Measurements from ENCODE around the gene P2RY13. TPM values are rescaled to one million over a fixed set of nuclear protein-coding genes. Genes with fewer than 3 reads are reported as not detected.

Gene P2RY13
- total and polyA plus RNA-seq, 2 of the 4 experiments (the other 2 are of a cell fraction) = not detected

GRCh38 chr3:151290673-151291072 lies 38.7 kb downstream of the P2RY13 start:
- CTCF ChIA-PET = interaction anchor here (1.1 to 1.8 kb wide), 2 partner anchors 123 to 626 kb away, joined by 4 to 7 read pairs; no protein-coding TSS in a partner anchor
- POLR2A ChIA-PET (ENCODE audit: unreplicated experiment) = no interaction called here
- Histone ChIP-seq H3K18ac (ENCODE audit: low read depth, low read length) (no peak overlapping the region), H3K9me1 (ENCODE audit: insufficient read depth, low read length) (no peaks in the 10 kb centered on the region), H3K4me1 (ENCODE audit: control insufficient read depth, insufficient read depth, low read length) (no peaks in the 10 kb centered on the region), H3K27me3 (ENCODE audit: control insufficient read depth, insufficient read depth, low read length) (no peaks in the 10 kb centered on the region), H3K79me1 (ENCODE audit: low read depth in 1 of 2, low read length in 2 of 2) (no peaks in the 10 kb centered on the region), H2AK5ac (ENCODE audit: low read depth, low read length) (no peak overlapping the region), H2BK15ac (ENCODE audit: low read depth, low read length) (no peak overlapping the region), H4K20me1 (ENCODE audit: insufficient read depth, low read length) (no peaks in the 10 kb centered on the region), H3K56ac (ENCODE audit: extremely low read depth, insufficient read depth, low read length) (no peak overlapping the region), H3K4me2 (ENCODE audit: low read depth, low read length) (no peak overlapping the region), H3K4ac (ENCODE audit: low read depth, low read length) (no peak overlapping the region), H2AFZ (replicated peaks; ENCODE audit: low read length, poor library complexity) (no peak overlapping the region), H2BK5ac (ENCODE audit: low read depth, low read length, poor library complexity, severe bottlenecking) (no peak overlapping the region), H3K9me3 (ENCODE audit: control insufficient read depth, insufficient read depth, low read length) (no peaks in the 10 kb centered on the region), H3K36me3 (ENCODE audit: control insufficient read depth, insufficient read depth, low read length) (no peaks in the 10 kb centered on the region), H3K27ac (ENCODE audit: insufficient read depth, low read length) (no peak overlapping the region), H4K91ac (ENCODE audit: insufficient read depth, low read depth, low read length) (no peak overlapping the region), H4K5ac (ENCODE audit: low read depth, low read length) (no peak overlapping the region), H3K14ac (replicated peaks; ENCODE audit: low read depth, low read length) (no peak overlapping the region), H2AK9ac (replicated peaks; ENCODE audit: low read depth, low read length, poor library complexity) (no peak overlapping the region), H3K23ac (ENCODE audit: low read depth, low read length) (no peak overlapping the region), H4K8ac (ENCODE audit: low read depth in 2 of 2, low read length in 2 of 2) (no peak overlapping the region), H3K4me3 (ENCODE audit: insufficient read depth, low read depth, low read length) (no peak overlapping the region), H2BK20ac (ENCODE audit: low read depth, low read length) (no peak overlapping the region), H2BK120ac (ENCODE audit: low read depth, low read length) (no peak overlapping the region), H3K9ac (ENCODE audit: low read depth, low read length) (no peak overlapping the region)
- in situ Hi-C loops (cut with MboI; ENCODE audit: low sequenced_read_pairs) (loop anchor here (5.0 to 10.0 kb wide), 2 partner anchors 544 to 627 kb away; no protein-coding TSS in a partner anchor), dilution Hi-C loops (cut with HindIII; ENCODE audit: low sequenced_read_pairs, unreplicated experiment) (no loop called here), intact Hi-C loops (cut with micrococcal nuclease) (loop anchor here (1.0 to 10.0 kb wide), 6 partner anchors 37 to 628 kb away; partner anchors contain the start of gene IGSF10)
- WGBS, 2 experiments (ENCODE audit: extremely low coverage in 2 of 2, insufficient read length in 1 of 2) = 0% methylated on average over 1 of the region's 3 CpGs; no CpG with 5 or more reads in 1 of the 2 experiments
- no TSS peak for BruUV-seq (replicated peaks)
- peak; percentile 66 for DNase-seq
- ATAC-seq (ENCODE audit: low read depth) = peak; percentile 72
- peak; percentile 87 for TF ChIP-seq CTCF (conservative IDR thresholded peaks at IDR 0.05; ENCODE audit: low read depth, low read length)
- TF ChIP-seq RCOR1 (IDR thresholded peaks at IDR 0.05; ENCODE audit: insufficient replicate concordance, low read length) = no peak
- peak; percentile 93 for TF ChIP-seq RAD21 (IDR thresholded peaks at IDR 0.05; ENCODE audit: low read length)
- peak; percentile 82 for TF ChIP-seq SMC3 (IDR thresholded peaks at IDR 0.05; ENCODE audit: low read depth, low read length)

Measured in IMR-90 (cell line).